Activated naive CD4-positive, alpha-beta T cell treated with Interleukin-2 at 50 U/mL for 16 hours (primary cell): Measurements from ENCODE around the gene KIRREL3.

ENCODE experiments used
- DNase-seq: peaks from one replicate; pipeline ENCODE4 v3.0.0-alpha.2; 2020

KIRREL3 gene

DNA sequence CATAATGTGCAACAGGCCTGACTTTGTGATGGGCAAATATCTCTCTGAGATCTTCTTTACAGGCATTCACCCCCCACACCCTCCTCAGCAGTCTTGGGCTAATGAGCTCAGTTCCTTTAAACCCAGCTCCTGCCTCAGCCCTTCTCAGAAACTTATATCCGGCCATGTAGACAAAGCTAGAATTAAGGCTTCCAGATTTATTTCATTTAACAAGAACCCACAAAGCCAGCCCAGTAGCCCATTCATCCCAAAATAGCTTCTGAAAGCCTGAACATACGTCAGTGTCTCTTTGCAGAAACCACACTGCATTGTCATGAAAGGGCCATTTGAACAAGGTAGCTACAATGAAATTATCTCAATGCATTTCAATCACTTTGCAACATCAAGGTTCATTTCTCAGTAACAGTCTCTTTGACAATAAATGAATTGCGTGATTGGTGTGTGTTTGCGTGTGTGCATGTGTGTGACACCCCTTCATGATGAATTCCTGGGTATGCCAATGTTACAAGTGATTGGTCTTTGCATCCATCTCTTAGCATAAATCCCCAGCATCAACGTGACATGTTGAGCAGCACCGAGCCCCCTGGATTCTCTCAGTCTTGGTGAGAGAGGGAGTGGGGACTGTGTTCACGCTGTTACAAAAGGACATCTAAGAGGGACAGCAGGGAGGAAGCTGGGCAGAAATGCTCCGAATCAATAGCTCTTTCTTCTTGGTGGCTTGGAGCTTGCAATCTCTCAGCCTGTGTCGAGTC is 299.6 kb downstream of the KIRREL3 start:
- no peak for DNase-seq

DNA sequence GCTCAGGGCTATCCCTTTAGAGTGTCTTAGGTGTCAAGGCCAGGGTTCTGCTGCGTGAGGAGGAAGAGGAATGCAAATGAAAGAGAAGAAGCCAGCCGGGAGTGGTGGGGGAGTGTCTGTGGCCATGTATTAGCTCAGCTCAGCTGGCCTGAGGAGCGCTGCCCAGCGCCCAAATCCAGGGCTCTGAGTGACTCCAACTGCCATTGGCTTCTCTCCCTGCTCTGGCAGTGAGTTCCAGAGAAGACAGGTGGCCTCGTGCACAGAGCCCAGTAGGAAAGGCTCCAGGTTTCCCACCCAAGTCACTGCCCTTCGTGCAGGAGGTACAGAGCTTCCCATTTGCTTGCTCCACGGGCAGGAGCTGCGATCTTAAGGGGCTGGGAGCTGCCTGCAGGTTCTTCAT is 302.0 kb downstream of the KIRREL3 start:
- no peak for DNase-seq

DNA sequence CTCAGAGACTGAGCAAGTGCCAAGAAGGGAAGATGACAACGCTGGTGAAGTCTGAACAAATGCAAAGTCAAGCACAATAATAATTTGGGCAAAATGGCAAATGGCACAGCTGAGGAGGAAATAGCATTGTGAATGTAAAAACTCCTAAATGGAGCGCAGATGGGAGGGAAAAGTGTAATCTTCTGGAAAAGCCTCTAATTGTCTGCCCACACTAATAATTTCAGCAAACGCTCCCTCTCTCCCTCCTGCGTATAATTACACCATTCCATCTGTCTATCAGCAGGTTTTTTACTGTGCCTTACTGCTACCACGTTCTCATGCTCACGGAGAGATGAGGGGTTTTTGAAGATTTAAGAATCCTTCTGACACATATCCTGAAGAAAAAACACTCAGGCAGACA is 302.6 kb downstream of the KIRREL3 start:
- no peak for DNase-seq

DNA sequence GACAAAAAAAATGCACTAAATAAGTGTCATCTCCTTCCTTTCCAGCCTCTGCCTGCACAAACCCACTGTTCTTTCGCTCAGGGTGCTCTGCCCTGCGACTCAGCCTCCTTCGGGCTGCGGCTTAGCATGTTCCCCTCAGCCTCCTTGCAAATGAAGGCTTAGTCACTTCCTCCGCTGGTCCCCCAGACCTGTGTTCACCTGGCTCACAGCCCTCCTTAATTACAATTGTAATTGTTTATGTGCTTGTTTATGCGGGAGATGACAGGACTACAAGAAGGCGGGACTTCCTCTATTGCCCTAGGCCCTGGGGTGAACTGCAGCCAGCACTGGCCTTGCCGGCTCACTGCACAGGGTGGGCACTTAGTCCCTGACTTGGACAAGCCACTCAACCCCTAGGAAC is 303.6 kb downstream of the KIRREL3 start:
- DNase-seq: no peak

DNA sequence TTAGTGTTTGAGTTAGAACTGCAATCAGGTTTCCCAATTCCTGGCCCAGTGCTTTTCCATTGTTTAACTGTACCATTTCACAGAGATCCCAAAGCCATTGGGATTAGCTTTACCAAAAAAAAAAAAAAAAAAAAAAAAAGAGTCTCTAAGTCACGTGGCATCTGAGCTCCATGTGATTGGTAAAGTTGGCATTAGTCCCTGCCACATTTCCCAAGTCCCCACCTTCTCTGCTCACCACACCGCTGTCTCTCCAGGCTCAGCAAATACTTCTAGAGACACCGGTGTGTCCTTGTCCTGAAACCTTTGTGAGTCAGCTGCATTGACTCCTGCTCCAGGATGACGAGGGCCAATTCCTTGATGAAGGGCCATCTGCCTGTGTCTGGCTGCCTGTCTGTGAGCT is 305.3 kb downstream of the KIRREL3 start:
- DNase-seq: no peak

DNA sequence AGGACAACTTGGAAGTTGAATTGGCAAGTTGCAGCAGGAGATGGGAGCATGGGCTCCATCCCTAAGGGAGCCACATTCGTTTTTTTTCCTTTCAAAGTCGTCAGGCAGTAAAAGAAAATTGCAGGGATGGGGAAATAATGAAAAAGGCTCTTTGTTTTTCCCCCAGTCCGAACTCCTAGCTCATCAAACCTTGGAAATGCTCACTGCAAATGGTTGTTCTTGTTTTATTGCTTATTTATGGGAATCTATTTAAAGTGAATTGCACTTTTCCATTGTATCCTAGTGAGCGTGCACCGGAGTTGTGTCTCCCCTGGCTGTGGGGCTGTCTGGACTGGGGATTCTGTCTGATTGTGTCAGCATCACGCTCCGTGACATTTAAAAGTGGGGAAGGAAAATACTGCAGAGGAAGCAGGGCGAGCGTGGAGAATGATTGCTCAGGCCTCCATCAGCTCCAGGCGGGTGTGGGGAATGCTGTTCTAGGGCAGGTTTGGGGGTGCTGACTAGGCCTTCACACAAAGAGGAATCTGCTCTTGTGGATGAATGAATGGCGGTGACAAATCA is 306.4 kb downstream of the KIRREL3 start:
- no peak for DNase-seq

DNA sequence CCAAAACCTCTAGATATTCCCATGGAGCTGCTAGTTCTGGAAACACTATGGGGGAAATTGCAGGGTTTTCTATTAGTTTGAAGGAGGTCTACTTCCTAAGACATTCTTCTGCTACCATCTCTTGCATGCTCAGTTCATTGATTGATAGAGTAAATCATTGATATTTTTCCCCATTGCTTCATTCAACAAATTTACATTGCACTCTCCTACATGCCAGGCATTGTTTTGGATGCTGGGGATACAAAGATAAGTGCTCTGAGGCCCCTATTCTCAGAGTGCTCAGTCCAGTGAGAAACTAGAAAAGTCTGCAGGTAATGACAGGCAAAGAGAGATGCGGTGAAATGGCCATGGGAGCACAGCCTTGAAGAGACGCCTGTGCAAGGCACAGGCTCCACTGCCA is 313.1 kb downstream of the KIRREL3 start:
- DNase-seq: no peak

DNA sequence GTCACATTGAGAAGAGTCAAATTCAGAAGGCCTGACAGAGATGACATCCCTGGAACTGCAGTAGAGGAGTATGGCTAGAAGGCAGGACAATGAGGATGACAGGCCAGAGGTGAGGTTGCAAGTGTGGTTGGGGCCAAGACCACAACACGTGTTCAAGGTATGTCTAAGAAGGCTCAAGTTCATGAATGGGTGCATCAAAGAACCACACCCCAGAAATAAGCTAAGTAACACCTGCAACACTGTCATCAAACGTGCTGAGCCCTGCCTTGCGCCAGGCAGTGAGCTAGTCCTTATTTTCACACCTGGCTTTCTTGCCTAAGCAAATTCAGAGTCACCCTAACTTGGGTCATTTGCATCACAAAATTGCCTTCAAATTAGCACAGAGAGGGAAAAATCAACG is 313.6 kb downstream of the KIRREL3 start:
- DNase-seq: no peak

DNA sequence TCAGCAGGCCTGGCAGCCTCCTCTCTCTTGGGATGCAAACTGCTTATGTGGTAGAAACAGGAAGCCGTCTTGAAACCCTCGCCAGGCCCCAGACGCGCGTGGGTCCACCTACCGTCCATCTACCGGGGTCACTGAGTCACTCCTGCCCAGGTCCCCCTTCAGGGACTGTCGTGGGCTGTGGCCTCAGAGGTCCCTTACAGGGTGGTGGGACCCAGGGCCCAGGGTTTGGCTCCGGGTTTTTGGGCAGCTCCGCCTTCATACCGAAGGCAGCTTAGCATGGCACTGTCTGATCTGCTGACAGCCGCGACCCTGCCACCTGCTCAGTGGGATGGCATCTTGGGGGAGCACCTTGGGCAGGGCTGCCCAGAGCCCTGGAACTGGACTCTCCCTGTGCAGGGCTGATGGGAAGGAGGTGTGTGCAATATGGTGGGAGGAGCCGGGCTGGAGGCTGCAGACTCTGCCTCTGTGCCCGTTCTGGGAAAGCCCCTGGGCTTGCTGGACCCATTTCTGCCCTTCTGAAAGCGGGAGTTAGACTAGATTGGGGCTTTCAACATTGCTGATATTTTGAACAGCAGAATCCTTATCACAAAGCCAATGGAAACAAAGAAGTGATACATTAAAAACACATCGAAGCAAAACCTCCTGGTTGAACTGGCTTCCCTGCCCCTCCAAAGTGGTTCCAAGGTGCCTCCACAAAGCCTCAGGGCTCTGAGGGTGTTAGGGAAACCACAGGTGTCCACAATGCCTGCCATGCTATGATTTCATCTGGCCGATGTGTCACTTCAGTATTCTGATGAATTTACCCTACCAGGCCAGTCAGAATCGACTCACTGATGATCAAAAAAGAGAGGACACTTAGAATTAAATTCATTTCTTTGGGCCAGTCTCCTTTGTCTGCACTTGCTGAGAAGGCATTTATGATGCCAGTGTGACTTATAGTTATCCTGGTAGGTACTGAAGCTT is 316.5 kb downstream of the KIRREL3 start:
- DNase-seq: no peak

DNA sequence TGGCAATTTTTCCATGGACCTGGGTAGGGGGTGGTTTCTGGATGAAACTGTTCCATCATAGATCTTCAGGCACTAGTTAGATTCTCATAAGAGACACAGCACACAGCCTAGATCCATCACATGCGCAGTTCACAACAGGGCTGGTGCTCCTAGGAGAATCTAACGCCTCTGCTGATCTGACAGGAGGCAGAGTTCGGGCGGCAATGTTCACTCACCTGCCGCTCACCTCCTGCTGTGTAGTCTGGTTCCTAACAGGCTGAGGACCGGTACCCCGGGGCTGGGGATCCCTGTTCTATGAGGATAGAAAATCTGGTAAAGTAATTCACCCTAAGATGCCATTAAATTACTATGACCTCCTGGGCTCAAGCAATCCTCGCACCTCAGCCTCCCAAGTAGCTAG is 318.0 kb downstream of the KIRREL3 start:
- no peak for DNase-seq

DNA sequence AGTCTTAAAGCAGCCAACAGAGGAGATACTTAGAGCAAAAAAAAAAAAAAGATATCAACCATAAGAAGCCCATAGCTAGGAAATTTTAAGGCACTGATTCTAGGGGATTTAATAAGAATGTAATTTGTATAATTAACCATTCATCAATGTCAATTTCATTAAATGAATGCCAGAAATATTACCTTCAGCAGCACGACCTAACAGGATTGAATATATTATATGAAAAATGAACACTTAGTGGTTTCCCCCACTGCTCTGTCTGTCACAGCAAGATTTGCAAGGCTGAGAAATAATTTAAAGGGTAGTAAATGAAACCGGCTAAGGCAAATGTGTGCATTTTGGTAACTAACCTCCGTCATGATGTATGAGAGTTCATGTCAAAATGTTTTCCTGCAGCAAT is 319.9 kb downstream of the KIRREL3 start:
- no peak for DNase-seq

DNA sequence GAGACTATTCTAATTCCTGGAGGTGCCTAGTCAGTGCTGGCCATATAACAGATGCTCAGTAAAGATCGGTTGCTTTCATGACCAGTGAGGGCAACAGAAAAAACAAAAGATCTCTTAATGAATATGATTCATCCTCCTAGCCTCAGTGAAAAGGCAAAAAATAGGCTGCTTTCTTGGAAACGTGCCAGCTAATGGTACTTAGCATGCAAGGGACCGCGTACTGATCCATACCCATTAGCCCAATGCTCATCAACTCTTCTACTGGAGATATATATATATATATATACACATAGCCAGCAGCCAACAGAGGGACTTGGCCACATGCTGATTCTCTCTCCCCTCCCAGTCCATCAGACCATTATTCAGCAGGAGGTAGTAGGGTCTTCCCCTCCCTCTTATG is 320.4 kb downstream of the KIRREL3 start:
- DNase-seq: no peak

DNA sequence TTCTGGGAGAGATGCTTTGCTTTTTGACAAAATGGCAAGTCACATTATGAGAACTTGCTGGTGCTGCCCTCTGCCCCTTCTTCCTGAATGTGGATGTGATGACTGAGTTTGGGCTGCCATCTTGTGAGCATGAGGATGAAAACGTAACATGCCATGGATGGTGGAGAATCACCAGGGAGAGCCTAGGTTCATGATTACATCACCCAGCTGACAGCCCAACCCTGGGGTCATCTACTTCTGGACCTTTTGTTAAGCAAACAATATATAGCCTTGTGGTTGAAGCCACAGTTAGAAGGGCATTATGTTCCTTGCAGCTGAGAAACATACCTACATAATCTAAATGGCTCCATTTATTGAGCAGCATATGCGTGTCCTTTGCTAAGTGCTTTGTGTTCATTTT is 321.5 kb downstream of the KIRREL3 start:
- DNase-seq: no peak

DNA sequence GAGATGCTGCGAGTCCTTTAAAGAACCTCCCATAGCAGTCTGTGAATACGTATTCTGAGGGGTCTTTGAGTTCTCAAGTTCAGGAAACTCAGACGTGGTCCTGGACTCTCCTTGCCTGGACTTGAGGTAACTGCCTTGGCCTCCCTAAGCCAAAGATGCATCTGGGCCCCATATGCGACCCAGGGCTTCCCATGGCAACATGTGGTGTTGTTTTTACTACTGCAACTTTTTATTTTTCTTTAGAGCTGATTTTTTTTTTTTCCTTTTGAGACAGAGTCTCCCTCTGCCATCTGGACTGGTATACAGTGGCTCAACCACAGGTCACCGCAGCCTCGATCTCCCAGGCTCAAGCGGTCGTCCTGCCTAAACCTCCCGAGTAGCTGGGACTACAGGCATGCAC is 324.0 kb downstream of the KIRREL3 start:
- no peak for DNase-seq

DNA sequence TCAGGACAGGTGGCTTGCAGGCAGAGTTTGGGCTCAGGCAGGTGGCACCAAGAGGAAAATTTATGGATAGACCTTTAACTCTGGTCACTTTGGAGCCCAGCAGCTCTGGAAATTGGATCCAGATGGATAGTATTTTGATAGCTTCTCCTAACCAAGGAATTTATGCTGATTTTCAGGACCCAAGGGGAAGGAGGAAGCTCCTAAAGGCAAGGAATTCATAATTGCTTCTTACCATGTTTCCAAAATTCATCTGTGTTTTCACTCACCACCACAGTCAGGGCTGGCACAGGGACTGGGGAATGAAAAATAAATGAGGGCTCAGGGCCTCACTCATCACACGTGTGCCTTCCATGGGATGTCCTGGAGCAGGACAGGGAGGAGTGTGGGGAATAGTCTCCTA is 327.3 kb downstream of the KIRREL3 start:
- no peak for DNase-seq

DNA sequence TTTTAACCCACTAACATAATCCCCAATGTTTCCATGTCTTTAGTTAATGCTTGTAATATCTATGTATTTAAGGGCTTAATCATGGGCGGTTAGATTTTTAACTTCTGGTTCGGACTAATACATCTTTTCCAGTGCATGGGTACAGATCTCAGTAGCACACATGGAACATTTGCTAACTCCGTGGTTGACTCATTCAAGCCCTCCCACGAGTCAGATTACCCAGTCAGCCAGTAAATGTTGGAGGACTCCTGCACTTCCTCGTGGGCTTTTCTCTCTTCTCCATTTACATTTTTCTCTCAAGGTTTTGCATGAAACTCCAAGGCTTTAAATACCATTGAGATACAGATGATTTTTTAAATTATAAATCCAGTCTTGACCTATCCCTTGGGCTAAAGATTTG is 331.2 kb downstream of the KIRREL3 start:
- no peak for DNase-seq

DNA sequence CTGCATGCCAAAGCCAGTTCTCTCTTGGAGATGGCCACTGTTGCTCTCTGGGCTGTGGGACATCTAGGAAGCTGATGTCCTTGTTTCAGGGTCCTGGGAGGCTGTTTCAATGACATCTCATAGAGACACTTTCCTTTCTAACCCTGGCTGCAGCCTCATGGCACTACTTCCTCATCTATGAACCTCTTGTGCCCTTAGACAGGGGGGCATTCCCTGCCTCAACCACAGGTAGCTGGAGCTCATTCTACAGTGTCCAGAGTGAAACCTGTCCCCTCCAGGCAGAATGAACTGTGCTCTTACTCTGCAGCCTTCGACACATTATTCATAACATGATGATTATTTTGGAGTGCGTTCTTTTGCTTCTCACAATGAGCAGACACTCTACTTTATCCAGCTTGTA is 335.9 kb downstream of the KIRREL3 start:
- DNase-seq: no peak

DNA sequence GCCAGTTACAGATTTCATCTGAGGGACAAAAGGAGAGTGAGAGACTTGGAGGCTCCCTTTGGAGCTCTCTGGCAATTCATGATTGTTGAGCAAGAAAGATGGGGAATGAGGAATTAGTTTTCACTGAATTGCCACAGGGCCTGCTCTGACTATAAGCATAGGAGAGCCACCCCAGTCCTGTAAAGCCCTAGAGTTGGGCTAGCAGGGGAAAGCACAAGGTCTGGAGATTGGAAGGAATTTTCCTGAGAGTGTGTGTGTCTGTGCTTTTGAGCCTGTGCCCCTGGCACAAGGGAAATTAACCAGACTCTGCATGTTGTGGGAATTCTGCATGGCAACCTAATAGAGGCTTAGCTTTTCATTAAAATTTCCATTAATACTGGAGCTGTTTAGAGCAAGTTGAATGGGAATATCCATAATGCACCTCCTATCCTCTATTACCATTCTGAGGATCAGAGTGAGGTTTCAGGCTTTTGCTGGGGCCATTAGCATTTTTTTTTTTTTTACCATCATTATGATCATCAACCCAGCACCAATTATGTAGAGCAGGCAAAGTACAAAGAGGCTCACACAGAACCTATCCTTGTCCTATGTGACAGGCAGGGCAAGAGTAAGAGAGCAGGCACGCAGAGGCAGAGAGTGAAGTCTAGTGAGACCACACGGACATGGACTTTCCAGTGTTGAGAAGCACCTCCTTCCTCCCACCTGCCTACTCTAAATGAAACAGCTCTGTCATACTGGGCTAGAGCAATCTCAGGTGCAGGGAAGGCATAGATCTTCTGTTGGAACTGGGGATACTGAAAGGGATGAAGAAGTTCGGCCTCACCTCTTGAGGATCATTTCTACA is 336.6 kb downstream of the KIRREL3 start:
- no peak for DNase-seq

DNA sequence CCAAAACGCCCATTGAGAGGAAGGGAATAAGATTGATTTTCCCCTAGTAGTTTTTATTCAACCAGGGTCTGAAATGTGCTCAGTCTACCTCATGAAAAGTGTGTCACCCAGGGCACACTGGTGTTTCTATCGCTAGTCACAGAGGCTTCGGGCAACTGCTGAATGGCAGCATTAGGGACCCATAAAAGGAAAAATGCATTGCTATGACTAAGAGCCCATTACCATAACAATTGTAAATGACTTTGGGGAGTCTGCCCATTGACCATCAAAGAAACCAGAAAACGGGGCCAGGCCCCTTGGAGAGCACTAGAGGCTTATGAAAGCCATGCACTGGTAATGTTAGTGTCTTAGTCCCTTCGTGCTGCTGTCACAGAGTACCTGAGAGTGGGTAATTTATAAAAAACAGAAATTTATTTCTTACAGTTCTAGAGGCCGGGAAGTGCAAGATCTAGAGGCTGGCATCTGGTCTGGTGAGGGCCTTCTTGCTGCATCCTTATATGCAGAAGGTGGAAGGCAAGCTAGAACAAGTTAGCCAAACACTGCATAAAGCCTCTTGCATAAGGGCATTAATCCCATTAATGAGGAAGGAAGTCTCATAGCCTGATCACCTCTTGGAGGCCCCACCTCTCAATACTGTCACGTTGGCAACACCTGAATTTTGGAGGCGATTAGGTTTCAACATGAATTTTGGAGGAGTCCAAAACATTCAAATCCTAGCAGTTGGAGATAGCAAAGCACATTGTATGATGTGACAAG is 338.4 kb downstream of the KIRREL3 start:
- DNase-seq: no peak

DNA sequence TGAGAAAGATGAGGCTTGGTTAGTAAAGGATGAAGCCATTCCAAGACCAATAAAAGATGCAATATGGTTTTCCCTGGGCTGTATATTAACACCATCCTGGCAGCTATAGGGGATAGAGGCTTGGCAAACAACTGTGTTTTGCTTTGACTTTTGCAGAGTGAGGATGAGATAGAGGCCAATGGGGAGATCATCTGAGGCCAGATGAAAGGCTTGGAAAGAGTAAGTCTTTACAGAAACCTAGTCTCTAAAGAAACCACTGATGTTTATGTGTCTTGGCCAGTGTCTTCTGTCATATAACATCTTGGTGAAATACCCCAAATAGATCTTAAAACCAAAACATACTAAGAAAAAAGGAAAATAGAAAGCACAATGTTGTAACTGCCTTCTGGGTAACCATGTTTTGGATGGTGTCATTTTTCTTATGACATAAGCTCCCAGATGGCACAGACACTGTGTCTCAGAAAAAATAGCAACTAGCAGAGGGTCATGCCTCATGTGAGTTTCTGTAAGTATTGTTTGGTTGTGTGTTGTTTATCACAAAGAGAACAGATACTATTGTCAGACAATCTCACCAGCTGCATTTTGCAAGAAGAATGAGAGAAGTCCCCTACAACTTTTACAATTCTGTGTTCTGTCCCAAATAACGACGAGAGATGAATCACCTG is 339.7 kb downstream of the KIRREL3 start:
- DNase-seq: no peak

DNA sequence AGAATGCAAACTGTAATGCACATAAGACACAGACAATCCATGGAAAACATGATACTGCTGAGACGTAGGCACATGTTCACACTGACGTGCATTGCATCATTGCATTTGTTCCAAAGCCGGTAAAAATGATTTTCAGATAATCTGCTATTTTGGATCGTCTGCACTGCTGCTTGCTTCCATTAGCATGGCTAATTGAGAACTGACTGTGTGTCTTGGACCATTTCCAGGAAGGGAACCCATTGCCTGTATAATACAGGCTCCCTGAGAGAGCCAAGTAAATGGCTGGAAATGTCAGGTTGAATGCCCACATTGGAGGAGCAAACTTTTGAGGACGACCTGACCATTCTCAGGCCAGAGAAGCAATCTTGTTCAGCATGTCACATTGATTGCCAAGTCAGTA is 340.2 kb downstream of the KIRREL3 start:
- DNase-seq: no peak
